ENCODE data around the gene RPL10. TPM values are rescaled to one million over a fixed set of nuclear protein-coding genes. Genes with fewer than 3 reads are reported as not detected.

RPL10 gene
- total RNA-seq = 2,299 and 4,006 TPM in 2 replicates
- 1,000 and 1,150 TPM in 2 replicates for polyA plus RNA-seq

- Histone ChIP-seq H3K4me1 (ENCODE audit: low read depth) (peaks cover 4% of the 10 kb centered on the region), H3K27me3 (no peaks in the 10 kb centered on the region), H3K27ac (peak within 1 kb of the TSS; percentile 99), H3K9me3 (ENCODE audit: low read depth) (no peaks in the 10 kb centered on the region), H3K4me3 (peak within 1 kb of the TSS; percentile 86), H3K36me3 (peaks cover 12% of the 10 kb centered on the region)
- DNase-seq (ENCODE audit: low read depth in 1 of 2, low spot score in 1 of 2) = peak; percentile 93 to 97
- TF ChIP-seq CTCF (IDR thresholded peaks at IDR 0.05; ENCODE audit: low read depth, low read length) = no peak
Observed at GRCh38 chrX:154397888-154398667, at the start of gene RPL10. Gene RPL10, plus strand, starts transcription at chrX:154398377. Its CDS starts 143 bp downstream, at chrX:154398520.

- H3K27ac ChIP-seq = peak overlapping the region; percentile 51
- DNase-seq (ENCODE audit: low read depth in 1 of 2, low spot score in 1 of 2) = peak; percentile 1 to 7
- H3K36me3 ChIP-seq = peaks cover 20% of the 10 kb centered on the region
- H3K9me3 ChIP-seq (ENCODE audit: low read depth) = no peaks in the 10 kb centered on the region
- H3K4me3 ChIP-seq = no peak overlapping the region
- no peak for TF ChIP-seq CTCF (IDR thresholded peaks at IDR 0.05; ENCODE audit: low read depth, low read length)
- no peaks in the 10 kb centered on the region for H3K4me1 ChIP-seq (ENCODE audit: low read depth)
- no peaks in the 10 kb centered on the region for H3K27me3 ChIP-seq
Observed at GRCh38 chrX:154348646-154349358, 49.4 kb upstream of the RPL10 start.

GRCh38 chrX:154349359-154349935 is 48.7 kb upstream of the RPL10 start:
- no peak for TF ChIP-seq CTCF (IDR thresholded peaks at IDR 0.05; ENCODE audit: low read depth, low read length)
- no peaks in the 10 kb centered on the region for H3K4me1 ChIP-seq (ENCODE audit: low read depth)
- no peaks in the 10 kb centered on the region for H3K9me3 ChIP-seq (ENCODE audit: low read depth)
- peak; percentile 0 to 9 for DNase-seq (ENCODE audit: low read depth in 1 of 2, low spot score in 1 of 2)
- H3K27ac ChIP-seq = peak overlapping the region; percentile 51
- peaks cover 26% of the 10 kb centered on the region for H3K36me3 ChIP-seq
- H3K4me3 ChIP-seq = no peak overlapping the region
- H3K27me3 ChIP-seq = no peaks in the 10 kb centered on the region

GRCh38 chrX:154349979-154350378 is 48.2 kb upstream of the RPL10 start:
- peak; percentile 0 to 3 for DNase-seq (ENCODE audit: low read depth in 1 of 2, low spot score in 1 of 2)
- no peak overlapping the region for H3K4me3 ChIP-seq
- no peak for TF ChIP-seq CTCF (IDR thresholded peaks at IDR 0.05; ENCODE audit: low read depth, low read length)

GRCh38 chrX:154350429-154351182 is 47.6 kb upstream of the RPL10 start:
- Histone ChIP-seq H3K9me3 (ENCODE audit: low read depth) (no peaks in the 10 kb centered on the region), H3K27me3 (no peaks in the 10 kb centered on the region), H3K27ac (peak overlapping the region; percentile 45), H3K4me1 (ENCODE audit: low read depth) (no peaks in the 10 kb centered on the region), H3K4me3 (no peak overlapping the region), H3K36me3 (peaks cover 31% of the 10 kb centered on the region)
- peak; percentile 0 to 6 for DNase-seq (ENCODE audit: low read depth in 1 of 2, low spot score in 1 of 2)
- no peak for TF ChIP-seq CTCF (IDR thresholded peaks at IDR 0.05; ENCODE audit: low read depth, low read length)

More at GRCh38 chrX:154349979-154350378, 48.2 kb upstream of the RPL10 start:
- Histone ChIP-seq H3K27me3 (no peaks in the 10 kb centered on the region), H3K4me1 (ENCODE audit: low read depth) (no peaks in the 10 kb centered on the region), H3K27ac (no peak overlapping the region), H3K9me3 (ENCODE audit: low read depth) (no peaks in the 10 kb centered on the region), H3K36me3 (peaks cover 29% of the 10 kb centered on the region)

Measured in cardiac muscle cell (in vitro differentiated cells and primary cell).